Measurements from ENCODE around the gene ZNF768. TPM values are rescaled to one million over a fixed set of nuclear protein-coding genes. Genes with fewer than 3 reads are reported as not detected.

The ZNF768 gene
- total and polyA plus RNA-seq, 12 donors: 36.0 to 75.1 (median 45.9) TPM

GRCh38 chr16:30519120-30520049 lies 7.0 kb downstream of the ZNF768 start:
- H3K4me3 ChIP-seq: no peak overlapping the region
- WGBS, 2 donors: 88 to 91% methylated on average over 20 of the region's 20 CpGs
- intact Hi-C loops (cut with DNase I): loop anchor here in 3 of 10 donors (5.0 to 10.0 kb wide), 4 partner anchors 55 to 135 kb away; partner anchors contain the start of genes FBRS (in 1 of the 3), PRR14 (in 1 of the 3), SEPHS2 (in 1 of the 3) and ZNF688 (in 1 of the 3)

DNA sequence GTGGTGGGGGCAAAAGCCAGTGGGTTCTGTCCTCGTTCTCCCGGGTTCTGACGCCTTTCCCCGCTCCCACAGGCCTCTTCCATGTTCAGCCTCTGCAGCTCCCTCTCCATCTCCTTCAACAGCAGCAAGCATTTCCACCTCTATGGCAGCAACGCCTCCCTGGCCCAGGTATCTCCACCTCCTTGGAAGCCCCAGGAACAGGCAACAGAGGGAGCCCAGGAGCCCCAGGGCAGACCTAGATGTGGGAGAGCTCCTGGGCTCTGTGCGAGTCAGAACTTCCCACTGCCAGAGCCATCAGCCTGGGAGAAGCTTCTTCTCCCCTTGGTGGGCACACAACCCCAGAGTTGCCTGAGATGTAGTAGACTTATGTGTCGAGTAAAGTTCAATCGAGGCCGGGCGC lies 7.8 kb downstream of the ZNF768 start:
- peaks cover 0 to 5% (median 0%) of the 10 kb centered on the region in 9 donors for H3K4me1 ChIP-seq
- no peak for ATAC-seq
- peaks cover 0 to 76% (median 0%) of the 10 kb centered on the region in 9 donors for H3K36me3 ChIP-seq
- no peak overlapping the region for H3K27ac ChIP-seq
- TF ChIP-seq, protein P1, sequence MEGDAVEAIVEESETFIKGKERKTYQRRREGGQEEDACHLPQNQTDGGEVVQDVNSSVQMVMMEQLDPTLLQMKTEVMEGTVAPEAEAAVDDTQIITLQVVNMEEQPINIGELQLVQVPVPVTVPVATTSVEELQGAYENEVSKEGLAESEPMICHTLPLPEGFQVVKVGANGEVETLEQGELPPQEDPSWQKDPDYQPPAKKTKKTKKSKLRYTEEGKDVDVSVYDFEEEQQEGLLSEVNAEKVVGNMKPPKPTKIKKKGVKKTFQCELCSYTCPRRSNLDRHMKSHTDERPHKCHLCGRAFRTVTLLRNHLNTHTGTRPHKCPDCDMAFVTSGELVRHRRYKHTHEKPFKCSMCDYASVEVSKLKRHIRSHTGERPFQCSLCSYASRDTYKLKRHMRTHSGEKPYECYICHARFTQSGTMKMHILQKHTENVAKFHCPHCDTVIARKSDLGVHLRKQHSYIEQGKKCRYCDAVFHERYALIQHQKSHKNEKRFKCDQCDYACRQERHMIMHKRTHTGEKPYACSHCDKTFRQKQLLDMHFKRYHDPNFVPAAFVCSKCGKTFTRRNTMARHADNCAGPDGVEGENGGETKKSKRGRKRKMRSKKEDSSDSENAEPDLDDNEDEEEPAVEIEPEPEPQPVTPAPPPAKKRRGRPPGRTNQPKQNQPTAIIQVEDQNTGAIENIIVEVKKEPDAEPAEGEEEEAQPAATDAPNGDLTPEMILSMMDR (IDR thresholded peaks at IDR 0.05): no peak
- H3K4me3 ChIP-seq: no peak overlapping the region
- H3K9me3 ChIP-seq: no peaks in the 10 kb centered on the region
- DNase-seq: no peak
- WGBS, 2 donors: 86% methylated on average over 10 of the region's 10 CpGs
- intact Hi-C loops (cut with DNase I): loop anchor here in 1 of 10 donors (5.0 kb wide), 1 partner anchor 61 kb away; no protein-coding TSS in a partner anchor
- no peaks in the 10 kb centered on the region for H3K27me3 ChIP-seq

More at GRCh38 chr16:30519120-30520049, 7.0 kb downstream of the ZNF768 start:
- H3K4me1 ChIP-seq: peaks cover 0 to 13% (median 6%) of the 10 kb centered on the region in 9 donors
- no peaks in the 10 kb centered on the region for H3K27me3 ChIP-seq
- H3K36me3 ChIP-seq: peaks cover 0 to 69% (median 0%) of the 10 kb centered on the region in 9 donors
- TF ChIP-seq, protein P1 (IDR thresholded peaks at IDR 0.05): no peak
- DNase-seq (no peak), ATAC-seq (no peak)
- no peaks in the 10 kb centered on the region for H3K9me3 ChIP-seq
- no peak overlapping the region for H3K27ac ChIP-seq

GRCh38 chr16:30515275-30515674 lies 11.1 kb downstream of the ZNF768 start:
- intact Hi-C loops (cut with DNase I): loop anchor here in 1 of 10 donors (5.0 kb wide), 1 partner anchor 58 kb away; no protein-coding TSS in a partner anchor
- TF ChIP-seq, protein P1 (IDR thresholded peaks at IDR 0.05): no peak
- no peak for DNase-seq
- no peaks in the 10 kb centered on the region for H3K27me3 ChIP-seq
- H3K9me3 ChIP-seq: no peaks in the 10 kb centered on the region
- ATAC-seq: no peak
- no peak overlapping the region for H3K27ac ChIP-seq
- 80 to 88% methylated on average over 2 of the region's 2 CpGs for WGBS, 2 donors
- no peak overlapping the region for H3K4me3 ChIP-seq
- H3K4me1 ChIP-seq: no peaks in the 10 kb centered on the region
- H3K36me3 ChIP-seq: peaks cover 0 to 99% (median 0%) of the 10 kb centered on the region in 9 donors

DNA sequence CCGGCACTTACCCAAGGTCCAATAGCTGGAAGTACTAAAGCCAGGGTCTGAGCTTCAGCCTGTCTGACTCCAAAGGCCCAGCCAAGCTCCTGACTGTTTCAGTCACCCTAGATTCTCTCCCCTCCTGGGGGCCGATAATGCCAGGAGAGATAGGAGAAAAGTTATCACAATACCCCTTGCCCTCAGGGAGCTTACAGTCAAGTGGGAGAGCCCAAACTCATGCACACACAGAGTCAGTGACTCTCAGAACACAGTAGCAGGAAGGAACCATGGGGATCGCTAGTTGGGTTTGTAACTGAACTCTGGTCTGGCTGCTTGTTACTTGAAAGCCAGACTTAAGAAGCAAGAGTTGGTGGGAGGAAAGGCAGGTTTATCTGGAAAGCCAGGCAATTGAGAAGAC lies 14.9 kb downstream of the ZNF768 start:
- no peak for DNase-seq
- intact Hi-C loops (cut with DNase I): no loop called here
- H3K27me3 ChIP-seq: no peaks in the 10 kb centered on the region
- TF ChIP-seq, protein P1 (IDR thresholded peaks at IDR 0.05): no peak
- no peak overlapping the region for H3K4me3 ChIP-seq
- no peaks in the 10 kb centered on the region for H3K4me1 ChIP-seq
- WGBS, 2 donors: 86 to 92% methylated on average over 3 of the region's 3 CpGs
- H3K9me3 ChIP-seq: no peaks in the 10 kb centered on the region
- H3K27ac ChIP-seq: no peak overlapping the region
- peaks cover 0 to 96% (median 0%) of the 10 kb centered on the region in 9 donors for H3K36me3 ChIP-seq
- no peak for ATAC-seq
